HG02571 (cell line): Measurements from ENCODE around the gene RBM43.
A peak's percentile ranks its signal among the peaks of the same experiment; 100 is the strongest.
"Not testable (repeated sequence)": the region's sequence is repeated elsewhere in the genome, so short reads cannot be mapped to it uniquely, and the experiment has no call there.

Experiments used
- ATAC-seq: cut with Tn5 transposase; IDR thresholded peaks from one replicate; pipeline ENCODE4 v1.9.1; 2021; ENCODE audit warnings: mild to moderate bottlenecking, moderate library complexity; ENCODE audit not compliant: unreplicated experiment

Gene RBM43

GRCh38 chr2:151269798-151270568, 8.3 kb upstream of the RBM43 start:
- no peak for ATAC-seq

DNA sequence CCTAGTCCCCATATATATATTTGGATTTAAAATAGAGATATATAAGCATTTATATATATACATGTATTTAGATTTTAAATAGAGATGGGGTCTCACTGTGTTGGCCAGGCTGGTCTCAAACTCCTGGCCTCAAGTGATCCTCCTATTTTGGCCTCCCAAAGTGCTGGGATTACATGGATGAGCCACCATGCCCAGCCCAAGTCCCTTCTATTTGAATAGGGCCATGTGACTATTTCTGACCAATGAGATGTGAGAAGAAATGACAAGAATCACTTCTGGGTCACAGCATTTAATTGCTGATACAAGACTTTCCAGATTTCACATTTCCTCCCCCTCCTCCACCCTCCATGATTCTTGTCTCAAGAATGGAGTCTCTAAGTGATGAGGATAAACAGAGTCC, 6.4 kb upstream of the RBM43 start:
- ATAC-seq = no peak

DNA sequence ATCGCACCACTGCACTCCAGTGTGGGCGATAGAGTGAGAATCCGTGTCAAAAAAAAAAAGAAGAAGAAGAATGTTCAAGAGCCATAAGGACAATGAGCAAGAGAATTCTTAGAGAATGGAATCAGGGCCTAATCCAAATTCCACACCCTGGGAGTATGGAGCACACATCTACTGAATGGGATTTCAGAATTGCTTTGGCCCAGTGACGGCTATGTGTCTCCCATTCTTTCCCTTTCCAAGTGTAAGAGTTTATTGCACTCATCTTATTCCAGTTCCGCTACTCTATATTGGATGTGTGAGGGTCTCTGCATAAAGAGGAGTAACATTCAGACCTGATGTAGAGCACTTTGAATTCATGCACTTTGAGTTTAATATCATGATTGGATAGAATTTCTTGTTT, 5.9 kb upstream of the RBM43 start:
- no peak for ATAC-seq

GRCh38 chr2:151265991-151266390, 4.3 kb upstream of the RBM43 start:
- ATAC-seq = no peak

DNA sequence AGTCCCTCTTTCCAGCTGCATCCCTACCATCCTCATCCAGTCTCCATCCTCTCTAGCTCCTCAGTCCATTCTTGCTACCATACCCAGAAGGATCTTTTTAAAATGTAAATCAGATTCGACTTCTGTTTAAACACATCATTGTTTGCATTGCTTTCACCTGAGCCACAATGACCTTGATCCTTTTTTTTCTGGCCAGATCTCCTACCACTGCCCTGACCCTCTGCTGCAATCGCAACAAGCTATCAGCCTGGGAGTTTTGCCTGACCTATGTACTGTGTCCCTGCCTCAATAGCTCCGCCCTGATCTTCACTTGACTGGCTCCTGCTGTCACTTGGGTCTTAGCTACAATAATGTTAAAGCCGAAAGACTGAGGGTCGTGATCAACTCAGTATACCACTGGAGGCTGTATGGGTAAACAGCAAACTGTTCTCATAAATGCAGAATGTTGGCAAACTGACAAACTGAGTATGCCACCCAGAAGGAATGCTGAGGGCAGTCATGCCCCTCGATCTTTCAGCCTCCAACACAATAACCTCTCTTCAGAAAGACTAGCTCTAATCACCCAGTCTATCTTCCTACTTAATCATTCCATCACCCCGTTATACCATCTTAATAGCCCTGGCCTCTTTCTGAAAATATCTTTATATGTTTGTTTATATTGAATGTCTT, 2.6 kb upstream of the RBM43 start:
- ATAC-seq = no peak

GRCh38 chr2:151262629-151263028, 966 bp upstream of the RBM43 start:
- ATAC-seq = no peak

DNA sequence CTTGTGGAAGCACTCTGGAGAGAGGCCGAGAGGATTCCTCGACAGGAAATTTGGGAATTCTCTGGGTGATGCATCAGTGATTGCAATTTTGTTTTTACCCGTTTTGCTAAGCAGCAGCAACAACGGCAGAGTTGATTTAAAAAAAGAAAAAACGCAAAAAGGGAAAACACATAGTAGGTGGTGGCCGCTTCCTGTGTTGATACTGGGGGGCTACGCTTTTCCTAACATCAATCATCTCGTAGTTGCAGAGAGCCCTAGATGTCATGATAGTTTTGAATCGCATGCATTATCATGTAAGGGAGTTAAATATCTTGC, 271 bp upstream of the RBM43 start:
- ATAC-seq = no peak

- peak; percentile 12 for ATAC-seq
These were observed 961 bp downstream of the RBM43 start for GRCh38 chr2:151260573-151261230.

DNA sequence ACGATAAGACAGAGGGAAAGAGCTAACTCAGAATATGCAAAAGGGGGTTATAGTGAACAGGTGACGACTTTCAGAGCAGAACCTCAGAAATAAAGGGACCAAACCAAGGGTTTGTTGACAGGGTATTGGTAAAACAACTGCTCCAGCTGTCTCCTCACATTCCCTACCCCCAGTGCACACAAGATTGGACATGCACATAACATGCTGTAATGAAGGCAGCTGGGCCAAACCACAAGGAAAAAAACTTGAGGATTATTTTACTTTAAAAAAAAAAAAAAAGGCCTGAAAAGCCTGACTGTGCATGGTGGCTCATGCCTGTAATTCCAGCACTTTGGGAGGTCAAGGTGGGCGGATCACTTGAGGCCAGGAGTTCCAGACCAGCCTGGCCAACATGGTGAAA, 3.5 kb downstream of the RBM43 start:
- ATAC-seq = no peak

DNA sequence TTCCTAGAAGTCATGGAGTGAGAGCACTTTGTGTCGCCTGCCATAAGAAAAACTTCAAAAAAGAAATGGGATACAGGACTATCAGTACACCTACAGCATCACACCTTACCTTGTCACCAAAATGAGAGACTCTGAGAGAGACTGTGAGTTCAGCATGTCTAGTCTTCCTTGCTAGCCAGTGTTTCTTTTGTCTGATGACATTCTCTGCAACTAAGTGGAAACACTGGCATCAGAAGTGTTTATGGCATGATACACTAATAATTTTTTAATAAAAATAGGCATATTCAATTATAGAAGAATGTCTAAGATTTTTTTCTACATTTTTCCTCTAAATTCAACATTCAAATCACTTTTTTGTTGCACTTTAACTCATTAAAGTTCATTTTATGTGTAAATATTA, 9.0 kb downstream of the RBM43 start:
- no peak for ATAC-seq

DNA sequence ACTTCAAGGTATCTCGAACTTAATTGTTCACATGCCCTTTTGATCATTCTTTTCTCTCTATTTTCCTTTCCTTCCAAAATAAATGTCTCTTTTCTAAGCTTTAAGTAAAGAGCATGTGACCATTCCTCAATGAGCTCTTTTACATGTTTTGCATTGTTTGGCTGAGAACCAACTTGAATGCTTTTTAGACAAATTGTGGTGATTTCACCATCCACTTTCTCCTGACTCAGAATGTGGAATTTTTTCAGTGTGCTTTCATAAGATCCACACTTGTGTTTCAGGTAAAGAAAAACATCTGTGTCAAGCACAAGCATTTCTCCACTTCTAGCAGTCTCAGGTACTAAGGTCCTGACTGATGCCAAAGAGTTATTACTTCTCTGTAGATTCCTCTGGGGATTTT, 10.7 kb downstream of the RBM43 start:
- ATAC-seq = no peak

- no peak for ATAC-seq
These were observed 14.2 kb downstream of the RBM43 start for GRCh38 chr2:151247432-151247831.

DNA sequence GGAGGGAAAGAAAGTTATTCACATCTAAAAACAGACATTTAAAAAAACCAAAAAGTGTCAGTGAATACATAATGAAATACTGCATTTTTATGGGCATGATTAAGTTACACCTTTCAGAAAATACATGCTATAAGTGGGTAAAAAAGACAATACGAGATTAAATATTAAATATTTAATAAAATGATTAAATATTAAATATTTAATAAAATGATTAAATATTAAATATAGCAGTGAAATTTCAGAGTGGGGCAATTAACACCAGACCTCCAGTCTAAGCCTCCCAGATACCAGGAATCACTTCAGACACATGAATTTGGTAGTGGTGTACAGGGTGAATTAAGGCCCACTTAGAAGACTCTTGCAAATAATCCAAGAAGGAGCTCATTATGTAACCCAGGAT, 15.5 kb downstream of the RBM43 start:
- ATAC-seq = no peak

DNA sequence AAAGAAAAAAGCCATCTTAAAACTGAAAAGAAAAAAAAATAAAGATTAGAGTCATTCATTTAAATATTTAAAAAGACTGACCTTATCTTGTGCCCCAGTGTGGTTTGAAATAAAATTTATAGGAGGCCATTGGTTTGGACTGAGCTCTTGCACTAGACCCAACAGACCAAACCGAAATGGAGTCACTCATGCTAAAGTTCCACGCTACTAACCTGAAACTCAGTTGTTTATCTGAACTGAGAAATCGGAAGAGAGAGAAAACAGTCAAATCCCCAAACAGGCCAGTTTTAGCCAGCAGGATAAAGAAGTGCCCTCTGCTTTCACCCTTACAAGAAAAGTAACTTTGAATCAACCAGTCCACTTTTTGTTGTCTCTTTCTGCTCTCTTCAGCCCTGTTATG, 18.2 kb downstream of the RBM43 start:
- ATAC-seq = no peak

- no peak for ATAC-seq
These were observed 20.4 kb downstream of the RBM43 start for GRCh38 chr2:151241224-151241623.

- ATAC-seq = no peak
These were observed 21.2 kb downstream of the RBM43 start for GRCh38 chr2:151240433-151240832.

DNA sequence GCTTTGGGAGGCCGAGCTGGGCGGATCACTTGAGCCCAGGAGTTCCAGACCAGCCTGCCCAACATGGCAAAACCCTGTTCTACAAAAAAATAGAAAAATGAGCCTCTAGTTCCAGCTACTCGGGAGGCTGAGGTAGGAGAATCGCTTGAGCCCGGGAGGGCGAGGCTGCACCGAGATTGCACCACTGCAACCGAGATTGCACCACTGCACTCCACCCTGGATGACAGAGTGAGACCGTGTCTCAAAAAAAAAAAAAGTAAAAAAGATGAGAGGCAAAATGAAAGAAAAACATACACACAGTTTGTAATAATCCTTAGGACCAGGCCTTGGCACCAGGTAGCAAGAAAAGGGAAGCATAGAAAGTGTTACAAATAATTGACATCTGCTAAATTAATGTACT, 22.0 kb downstream of the RBM43 start:
- no peak for ATAC-seq

DNA sequence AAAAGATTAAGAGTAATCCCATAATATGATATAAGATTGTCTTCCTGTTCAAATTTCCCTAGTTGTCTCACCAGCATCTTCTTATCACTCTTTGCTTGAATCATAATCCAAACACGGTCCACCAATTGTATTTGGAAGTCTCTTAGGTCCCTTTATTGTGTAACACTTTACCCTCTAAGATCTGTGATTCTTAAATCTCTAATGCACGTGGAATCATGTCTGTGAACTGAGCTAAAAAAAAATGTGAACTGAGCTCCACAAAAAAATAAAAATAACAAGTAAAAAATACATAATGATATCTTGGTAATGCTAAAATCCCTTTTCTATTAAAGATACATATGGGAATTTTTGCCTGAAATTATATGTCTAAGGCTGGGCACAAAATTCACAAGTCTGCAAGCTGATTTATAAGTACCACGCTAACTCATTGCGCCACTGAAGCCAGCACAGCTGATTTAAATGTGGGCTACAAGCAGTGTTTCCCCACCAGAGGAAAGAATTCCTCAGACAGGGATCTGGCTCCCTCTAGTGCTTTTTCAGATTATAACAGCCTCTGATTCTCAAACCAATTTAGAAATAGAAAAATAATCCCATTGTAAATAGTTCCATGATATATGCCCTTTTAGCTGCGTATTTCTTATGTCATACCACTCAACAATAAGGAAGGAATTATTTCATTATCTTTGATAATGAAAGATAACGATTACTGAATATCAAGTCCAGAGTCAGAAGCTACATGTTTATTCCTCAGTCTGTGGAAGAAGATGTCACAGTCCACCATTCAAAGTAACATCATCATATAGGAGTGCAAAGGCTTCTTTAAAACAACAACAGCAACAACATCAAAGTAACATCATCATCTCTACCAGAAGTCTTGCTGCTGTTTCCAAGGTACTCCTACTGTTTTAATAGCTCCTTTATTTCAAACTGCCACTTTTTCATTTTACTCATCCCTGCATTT, 22.9 kb downstream of the RBM43 start:
- no peak for ATAC-seq

DNA sequence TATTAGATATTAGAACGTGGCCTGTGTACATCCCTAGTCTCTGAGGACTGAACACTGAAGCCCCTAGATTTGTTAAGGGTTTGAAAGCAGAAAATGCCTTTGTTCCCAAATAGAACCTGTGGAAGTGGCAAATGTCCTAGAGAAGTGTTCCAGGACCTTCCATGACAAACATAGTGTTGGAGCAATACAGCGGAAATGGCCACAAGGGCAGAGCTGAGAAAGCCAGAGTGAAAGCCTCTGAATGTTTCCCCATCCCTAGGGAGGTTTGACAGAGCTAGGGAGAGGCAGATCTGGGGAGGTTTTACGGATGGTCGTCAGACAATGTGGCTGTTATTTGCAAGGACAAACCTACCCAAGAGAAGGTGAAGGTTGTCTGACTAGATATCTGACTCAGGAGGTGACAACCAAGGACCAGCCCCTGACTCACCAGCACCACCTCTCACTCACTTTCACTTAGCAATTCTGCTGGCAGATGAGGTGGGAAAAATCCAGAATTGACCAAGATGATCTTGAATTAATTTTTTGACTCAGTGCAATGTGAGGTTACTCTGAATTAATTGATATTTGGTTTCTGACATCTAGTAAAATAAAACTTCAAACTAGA, 24.1 kb downstream of the RBM43 start:
- ATAC-seq = no peak

DNA sequence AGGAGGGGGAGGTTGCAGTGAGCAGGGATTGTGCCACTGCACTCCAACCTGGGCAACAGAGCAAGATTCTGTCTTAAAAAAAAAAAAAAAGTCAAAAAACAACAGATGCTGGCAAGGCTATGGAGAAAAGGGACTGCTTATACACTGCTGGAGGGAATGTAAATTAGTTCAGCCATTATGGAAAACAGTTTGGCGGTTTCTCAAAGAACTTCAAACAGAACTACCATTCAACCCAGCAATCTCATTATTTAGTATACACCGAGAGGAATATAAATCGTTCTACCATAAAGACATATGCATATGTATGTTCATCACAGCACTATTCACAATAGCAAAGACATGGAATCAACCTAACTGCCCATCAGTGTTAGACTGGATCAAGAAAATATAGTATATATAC, 27.9 kb downstream of the RBM43 start:
- not testable (repeated sequence) for ATAC-seq

DNA sequence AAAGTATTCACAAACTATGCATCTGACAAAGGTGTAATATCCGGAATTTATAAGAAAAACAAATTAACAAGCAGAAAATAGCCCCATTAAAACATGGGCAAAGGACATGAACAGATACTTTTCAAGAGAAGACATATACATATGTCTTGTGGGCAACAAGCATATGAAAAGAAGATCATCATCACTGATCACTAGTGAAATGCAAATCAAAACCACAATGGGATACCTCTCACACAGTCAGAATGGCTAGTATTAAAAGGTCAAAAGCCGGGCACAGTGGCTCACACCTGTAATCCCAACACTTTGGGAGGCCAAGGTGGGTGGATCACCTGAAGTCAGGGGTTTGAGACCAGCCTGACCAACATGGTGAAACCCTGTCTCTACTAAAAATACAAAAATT, 28.4 kb downstream of the RBM43 start:
- not testable (repeated sequence) for ATAC-seq
